ENCODE data around the gene HES3.

The HES3 gene

GRCh38 chr1:6292102-6292501, 48.1 kb downstream of the HES3 start:
- no peak for TF ChIP-seq CTCF (IDR thresholded peaks at IDR 0.05; ENCODE audit: control extremely low read depth, extremely low read depth, low read depth, missing control alignments)
- DNase-seq (ENCODE audit: extremely low spot score): no peak
- ChIA-PET POLR2A (no interaction called here), CTCF (no interaction called here)

GRCh38 chr1:6294080-6294889, 50.3 kb downstream of the HES3 start:
- CTCF ChIA-PET: interaction anchor here (0.9 kb wide), 1 partner anchor 33 kb away, joined by 3 read pairs; no protein-coding TSS in a partner anchor
- no peak for DNase-seq (ENCODE audit: extremely low spot score)
- TF ChIP-seq CTCF (IDR thresholded peaks at IDR 0.05; ENCODE audit: control extremely low read depth, extremely low read depth, low read depth, missing control alignments): no peak
- POLR2A ChIA-PET: no interaction called here

GRCh38 chr1:6294890-6295556, 51.0 kb downstream of the HES3 start:
- no peak for TF ChIP-seq CTCF (IDR thresholded peaks at IDR 0.05; ENCODE audit: control extremely low read depth, extremely low read depth, low read depth, missing control alignments)
- DNase-seq (ENCODE audit: extremely low spot score): no peak
- ChIA-PET POLR2A (interaction anchor here (0.6 kb wide), 1 partner anchor 212 kb away, joined by 5 read pairs; no protein-coding TSS in a partner anchor), CTCF (interaction anchor here (1.5 kb wide), 1 partner anchor 48 kb away, joined by 5 read pairs; no protein-coding TSS in a partner anchor)

Data from GM10248 (cell line).